Suprapubic skin (tissue), 3 donors: ENCODE data around the gene SPC24.

Experiments
- EP300 ChIP-seq: sonication (generic); formaldehyde crosslinking; IDR thresholded peaks from one replicate; pipeline ENCODE4 v1.6.1; 2017; ENCODE audit warnings: antibody characterized with exemption
- TF ChIP-seq, protein P1 (sequence below), 2 donors: fragments of 200-600 bp in 1 of 2; fragments of 450-650 bp in 1 of 2; sonication (generic) in 1 of 2; IDR thresholded peaks; one replicate each; pipeline ENCODE4 v1.5.1; 2016 to 2019; ENCODE audit warnings: antibody characterized with exemption in 2 of 2, mild to moderate bottlenecking in 1 of 2, moderate library complexity in 1 of 2

DNA sequence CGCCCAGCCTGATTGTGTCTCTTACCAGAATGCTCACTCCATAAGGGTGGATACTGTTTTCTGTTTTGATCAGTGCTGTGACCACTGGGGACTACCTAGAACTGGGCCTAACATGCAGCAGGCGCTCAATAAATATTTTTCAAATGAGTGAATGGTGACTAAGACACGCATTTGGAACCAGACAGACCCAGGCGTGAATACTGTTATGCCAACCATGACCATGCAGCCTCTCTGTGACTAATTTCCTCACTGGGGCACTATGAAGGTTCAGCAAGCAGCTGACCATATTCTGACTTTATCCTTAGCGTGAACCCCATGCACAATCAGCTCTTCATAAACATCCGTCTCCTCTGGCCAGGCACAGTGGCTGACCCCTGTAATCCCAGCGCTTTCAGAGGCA lies 13.0 kb upstream of the SPC24 start:
- TF ChIP-seq, protein P1, sequence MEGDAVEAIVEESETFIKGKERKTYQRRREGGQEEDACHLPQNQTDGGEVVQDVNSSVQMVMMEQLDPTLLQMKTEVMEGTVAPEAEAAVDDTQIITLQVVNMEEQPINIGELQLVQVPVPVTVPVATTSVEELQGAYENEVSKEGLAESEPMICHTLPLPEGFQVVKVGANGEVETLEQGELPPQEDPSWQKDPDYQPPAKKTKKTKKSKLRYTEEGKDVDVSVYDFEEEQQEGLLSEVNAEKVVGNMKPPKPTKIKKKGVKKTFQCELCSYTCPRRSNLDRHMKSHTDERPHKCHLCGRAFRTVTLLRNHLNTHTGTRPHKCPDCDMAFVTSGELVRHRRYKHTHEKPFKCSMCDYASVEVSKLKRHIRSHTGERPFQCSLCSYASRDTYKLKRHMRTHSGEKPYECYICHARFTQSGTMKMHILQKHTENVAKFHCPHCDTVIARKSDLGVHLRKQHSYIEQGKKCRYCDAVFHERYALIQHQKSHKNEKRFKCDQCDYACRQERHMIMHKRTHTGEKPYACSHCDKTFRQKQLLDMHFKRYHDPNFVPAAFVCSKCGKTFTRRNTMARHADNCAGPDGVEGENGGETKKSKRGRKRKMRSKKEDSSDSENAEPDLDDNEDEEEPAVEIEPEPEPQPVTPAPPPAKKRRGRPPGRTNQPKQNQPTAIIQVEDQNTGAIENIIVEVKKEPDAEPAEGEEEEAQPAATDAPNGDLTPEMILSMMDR (IDR thresholded peaks at IDR 0.05): no peak
- TF ChIP-seq EP300: no peak
